Small intestine (tissue), 7 donors: ENCODE data around the gene ZMIZ1. TPM values are rescaled to one million over a fixed set of nuclear protein-coding genes. Genes with fewer than 3 reads are reported as not detected.

Experiments
- DNase-seq, 2 donors: peaks; one replicate each; pipeline versions ENCODE4 v3.0.0 to v3.0.0-alpha.2; 2013
- FAIRE-seq: peaks from 2 replicates; lab custom pipeline; 2012; peaks lifted over from hg19 to GRCh38; lab: Jason Lieb, UNC
- H3K27ac ChIP-seq, 3 donors: one replicate each; pipeline ENCODE4 v1.5.1; 2013; ENCODE audit warnings: low read length in 2 of 3, mild to moderate bottlenecking in 2 of 3, control low read depth in 1 of 3, inconsistent platforms in 1 of 3, low read depth in 1 of 3, moderate library complexity in 1 of 3
- H3K27me3 ChIP-seq, 3 donors: one replicate each; pipeline ENCODE4 v1.6.1; 2013; ENCODE audit warnings: low read length in 3 of 3, inconsistent platforms in 1 of 3; ENCODE audit not compliant: control insufficient read depth in 3 of 3, insufficient read depth in 3 of 3
- H3K36me3 ChIP-seq, 3 donors: one replicate each; pipeline ENCODE4 v1.6.1; 2013; ENCODE audit warnings: low read length in 3 of 3, inconsistent platforms in 1 of 3, low read depth in 1 of 3, mild to moderate bottlenecking in 1 of 3, moderate library complexity in 1 of 3; ENCODE audit not compliant: control insufficient read depth in 3 of 3, insufficient read depth in 2 of 3
- H3K4me1 ChIP-seq, 3 donors: one replicate each; pipeline ENCODE4 v1.6.1; 2013; ENCODE audit warnings: low read length in 2 of 3, inconsistent platforms in 1 of 3, low read depth in 1 of 3, mild to moderate bottlenecking in 1 of 3, moderate library complexity in 1 of 3; ENCODE audit not compliant: control insufficient read depth in 3 of 3, insufficient read depth in 2 of 3
- H3K4me3 ChIP-seq, 3 donors: one replicate each; pipeline ENCODE4 v1.5.1; 2013; ENCODE audit warnings: low read length in 3 of 3, control low read depth in 1 of 3, inconsistent platforms in 1 of 3, low read depth in 1 of 3, mild to moderate bottlenecking in 1 of 3, moderate library complexity in 1 of 3
- H3K9me3 ChIP-seq, 2 donors: one replicate each; pipeline ENCODE4 v1.6.1; 2013; ENCODE audit warnings: low read depth in 1 of 2, low read length in 1 of 2; ENCODE audit not compliant: control insufficient read depth in 2 of 2, insufficient read depth in 1 of 2
- WGBS, 3 donors: extraction: QIAGEN DNeasy Blood & Tissue Kit; methylation state at CpG; one replicate each; pipeline ENCODE4 v1.1.7; 2013; 5-methylcytosine and 5-hydroxymethylcytosine counted together
- polyA plus RNA-seq, 4 donors: library from polyadenylated mRNA; stranded (reverse) in 3 of 4; unstranded in 1 of 4; fragments of 200-250 nt in 3 of 4; fragments of 120-200 nt in 1 of 4; gene quantifications; one replicate each; pipeline versions ENCODE4 v1.2.1 to v1.2.3, GENCODE V29; 2013
- donor health status: healthy with polysubstance abuse.
- donor health status: control.
- donor health status: control.
- donor health status: Bipolar disorder and iron deficiency.
- donor health status: healthy.

Gene ZMIZ1
- polyA plus RNA-seq, 4 donors: 15.1 to 40.7 (median 19.9) TPM

DNA sequence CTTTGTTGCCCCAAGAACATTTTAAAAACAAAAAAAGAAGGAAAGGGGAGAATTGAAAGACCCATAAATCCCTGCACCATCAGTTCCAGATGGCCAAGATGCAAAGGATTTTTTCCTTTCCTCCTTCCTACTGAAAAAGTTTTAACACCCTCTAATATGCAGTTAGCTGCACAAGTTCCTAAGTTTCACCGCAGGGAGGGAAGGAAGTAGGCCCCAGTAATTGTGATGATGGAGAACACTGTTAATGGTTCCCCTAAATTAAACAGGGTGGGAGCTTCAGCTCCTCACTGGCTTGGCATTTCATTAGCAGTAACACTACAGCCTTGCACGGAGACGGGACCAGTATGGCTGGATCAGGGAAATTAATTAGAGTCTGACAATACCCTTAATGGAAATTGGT, 214.8 kb downstream of the ZMIZ1 start:
- no peaks in the 10 kb centered on the region for H3K9me3 ChIP-seq
- no peaks in the 10 kb centered on the region for H3K27me3 ChIP-seq
- peaks cover 0 to 12% (median 0%) of the 10 kb centered on the region in 3 donors for H3K4me1 ChIP-seq
- peaks cover 0 to 74% (median 7%) of the 10 kb centered on the region in 3 donors for H3K36me3 ChIP-seq
- FAIRE-seq (no peak), DNase-seq (no peak)
- 78 to 92% (median 82%) methylated on average over 3 of the region's 3 CpGs for WGBS, 3 donors
- H3K27ac ChIP-seq: no peak overlapping the region
- no peak overlapping the region for H3K4me3 ChIP-seq

DNA sequence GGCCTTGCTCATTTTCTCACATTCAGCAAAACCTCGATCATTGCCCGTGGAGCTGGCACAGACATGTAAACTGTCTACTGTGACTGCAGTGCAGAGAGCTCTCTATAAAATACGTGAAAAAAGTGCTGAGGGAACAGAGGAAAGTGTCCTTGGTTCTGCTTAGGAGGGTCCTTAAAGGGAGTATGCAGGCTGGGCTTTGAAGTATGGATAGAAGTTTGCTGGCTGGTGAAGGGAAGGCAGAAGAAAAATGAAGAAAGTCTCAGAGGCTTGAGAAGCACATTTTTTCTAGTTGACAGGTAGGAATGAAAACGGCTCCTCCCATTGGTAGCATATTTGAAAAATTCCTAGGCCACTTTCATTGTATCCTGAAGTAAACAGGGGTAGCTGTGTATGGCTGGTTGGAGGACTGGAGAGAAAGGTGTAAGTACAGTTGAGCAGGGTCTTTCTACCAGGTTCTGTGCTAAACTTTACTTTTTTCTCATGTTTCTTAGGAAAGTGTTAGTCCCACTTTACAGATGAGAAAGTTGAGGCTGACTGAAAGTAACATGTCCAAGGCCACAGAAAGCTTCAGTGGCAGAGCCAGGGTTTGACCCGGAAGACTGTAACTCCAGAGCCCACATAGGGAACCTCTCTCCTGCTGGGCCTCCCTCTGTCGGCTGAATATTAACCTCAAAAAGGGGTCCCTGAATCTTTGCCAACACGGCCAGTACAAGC, 215.5 kb downstream of the ZMIZ1 start:
- FAIRE-seq (no peak), DNase-seq (no peak)
- Histone ChIP-seq H3K4me1 (peaks cover 0 to 12% (median 0%) of the 10 kb centered on the region in 3 donors), H3K9me3 (no peaks in the 10 kb centered on the region), H3K27me3 (no peaks in the 10 kb centered on the region), H3K36me3 (peaks cover 0 to 79% (median 7%) of the 10 kb centered on the region in 3 donors), H3K27ac (no peak overlapping the region), H3K4me3 (no peak overlapping the region)
- WGBS, 3 donors: 77 to 92% (median 83%) methylated on average over 7 of the region's 7 CpGs

DNA sequence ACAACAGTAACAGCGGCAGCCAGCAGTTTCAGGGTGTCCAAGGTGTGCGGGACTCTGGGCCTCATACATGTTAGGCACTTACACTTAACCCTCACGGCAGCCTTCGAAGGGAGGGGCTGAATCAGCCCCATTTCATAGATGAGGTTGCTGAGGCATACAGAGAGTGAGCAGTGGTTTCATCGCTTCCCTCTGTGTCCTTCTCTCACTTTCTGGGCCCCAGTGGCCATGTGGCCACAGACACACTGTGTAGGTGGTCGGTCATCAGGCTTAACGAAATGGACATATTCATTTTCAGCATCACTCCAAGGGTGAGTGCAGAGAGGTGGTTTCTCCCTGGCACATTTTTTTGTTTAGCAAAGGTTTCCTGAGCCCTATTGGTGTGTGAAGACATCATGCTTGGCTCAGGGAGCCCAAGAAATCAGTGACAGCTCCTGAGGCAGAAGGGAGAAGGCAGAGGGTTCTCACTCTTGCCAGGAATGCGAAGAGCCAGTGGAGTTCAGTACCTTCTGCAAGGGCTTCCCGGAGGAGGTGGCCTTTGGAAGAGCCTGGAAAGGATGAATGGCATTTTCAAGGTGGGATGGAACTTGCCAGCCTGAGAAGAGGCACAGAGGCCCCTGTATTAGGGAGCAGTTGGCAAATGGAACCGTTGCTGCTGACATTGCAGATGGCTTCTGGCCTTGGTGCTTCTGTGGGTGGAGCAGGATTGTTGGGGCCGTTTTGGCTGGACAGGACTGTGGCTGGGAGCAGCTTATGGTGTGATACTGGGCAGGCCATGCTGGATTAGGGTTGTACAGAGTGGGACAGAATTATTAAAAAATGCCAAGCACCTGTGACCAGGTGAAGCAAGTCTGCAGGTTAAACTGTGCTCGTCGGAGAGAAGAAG, 216.8 kb downstream of the ZMIZ1 start:
- H3K4me1 ChIP-seq: peaks cover 0 to 12% (median 0%) of the 10 kb centered on the region in 3 donors
- DNase-seq (no peak), FAIRE-seq (no peak)

DNA sequence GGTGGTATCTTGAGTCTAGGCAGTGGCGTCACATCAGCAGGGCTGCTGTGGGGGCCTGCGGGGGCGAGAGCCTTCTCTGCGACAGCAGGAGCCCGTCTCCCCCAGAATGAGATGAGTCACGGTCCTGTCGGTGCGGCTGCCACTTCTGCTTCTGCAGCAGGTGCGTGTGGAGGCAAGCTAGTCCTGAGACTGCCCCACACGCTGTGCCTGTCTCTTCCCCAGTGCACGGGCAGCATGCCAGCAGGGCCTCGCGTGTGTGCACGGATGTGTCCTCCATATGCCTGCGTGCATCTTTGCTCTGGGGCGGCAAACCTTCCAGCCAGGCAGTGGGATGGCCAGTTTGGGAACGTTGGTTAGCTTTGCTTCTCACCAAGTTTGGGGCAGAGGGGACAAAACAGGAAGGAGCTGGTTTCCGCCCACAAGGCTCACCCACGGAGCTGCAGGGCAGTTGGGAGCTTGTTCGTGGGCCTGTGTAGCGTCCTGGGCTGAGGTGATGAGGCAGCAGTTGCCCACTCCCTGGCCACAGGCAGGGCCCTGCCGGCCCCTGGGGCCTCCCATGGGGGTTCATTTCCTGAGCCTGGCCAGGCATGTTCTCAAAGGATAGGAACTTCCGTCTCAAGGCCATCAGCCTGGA, 217.7 kb downstream of the ZMIZ1 start:
- 50 to 75% (median 60%) methylated on average over 21 to 23 of the region's 23 CpGs for WGBS, 3 donors

More for the DNA sequence above, 216.8 kb downstream of the ZMIZ1 start:
- Histone ChIP-seq H3K36me3 (peaks cover 0 to 82% (median 7%) of the 10 kb centered on the region in 3 donors), H3K27ac (peak overlapping the region; percentile 8 to 87 (median 52)), H3K27me3 (no peaks in the 10 kb centered on the region), H3K4me3 (no peak overlapping the region), H3K9me3 (no peaks in the 10 kb centered on the region)
- WGBS, 3 donors: 65 to 79% (median 66%) methylated on average over 13 of the region's 13 CpGs

DNA sequence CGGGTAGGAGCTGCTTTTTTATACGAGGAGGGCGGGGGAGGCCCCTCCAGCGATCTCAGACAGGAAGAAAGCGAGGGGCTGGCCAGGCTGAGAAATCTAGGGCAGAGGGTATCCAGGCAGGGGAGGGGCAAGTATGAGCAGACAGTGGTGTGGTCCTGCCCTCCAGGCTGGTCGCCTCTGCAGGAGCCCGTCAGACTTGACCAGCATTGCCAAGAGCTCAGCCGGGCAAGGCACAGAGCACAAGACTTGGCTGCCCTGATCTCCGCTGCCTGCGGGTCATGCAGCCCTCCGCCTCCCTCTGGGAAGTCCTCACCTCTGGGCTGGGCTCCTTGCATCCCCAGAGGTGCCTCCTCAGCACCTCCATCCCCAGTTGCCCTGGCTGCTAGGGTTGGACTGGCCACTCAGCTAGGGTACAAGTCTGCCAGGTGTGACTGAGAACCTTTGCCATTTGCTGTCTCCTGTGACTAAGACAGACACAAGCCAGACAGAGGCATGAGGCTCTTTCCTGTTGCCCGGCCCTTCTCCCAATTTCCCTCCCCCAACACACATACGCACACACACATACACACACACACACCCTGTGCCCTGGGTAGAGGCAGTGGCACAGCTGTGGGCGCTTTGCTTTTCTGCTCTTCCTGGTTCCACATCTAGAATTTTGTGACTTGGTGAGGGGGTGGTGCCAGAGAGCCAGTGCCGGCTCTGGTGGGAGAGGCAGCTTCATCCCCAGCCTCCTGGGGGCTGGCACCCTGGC, 219.4 kb downstream of the ZMIZ1 start:
- 85 to 93% (median 86%) methylated on average over 14 to 15 of the region's 15 CpGs for WGBS, 3 donors
- Histone ChIP-seq H3K9me3 (no peaks in the 10 kb centered on the region), H3K4me3 (no peak overlapping the region), H3K27ac (no peak overlapping the region), H3K4me1 (peaks cover 0 to 12% (median 0%) of the 10 kb centered on the region in 3 donors), H3K27me3 (no peaks in the 10 kb centered on the region), H3K36me3 (peaks cover 0 to 86% (median 6%) of the 10 kb centered on the region in 3 donors)
- no peak for FAIRE-seq
- DNase-seq: no peak

More for the DNA sequence above, 217.7 kb downstream of the ZMIZ1 start:
- DNase-seq (peak; percentile 21 to 40), FAIRE-seq (no peak)
- Histone ChIP-seq H3K4me1 (peaks cover 0 to 12% (median 0%) of the 10 kb centered on the region in 3 donors), H3K4me3 (no peak overlapping the region), H3K27ac (peak overlapping the region in 2 of 3 donors; percentile 68 to 87), H3K36me3 (peaks cover 0 to 83% (median 10%) of the 10 kb centered on the region in 3 donors), H3K9me3 (no peaks in the 10 kb centered on the region), H3K27me3 (no peaks in the 10 kb centered on the region)

DNA sequence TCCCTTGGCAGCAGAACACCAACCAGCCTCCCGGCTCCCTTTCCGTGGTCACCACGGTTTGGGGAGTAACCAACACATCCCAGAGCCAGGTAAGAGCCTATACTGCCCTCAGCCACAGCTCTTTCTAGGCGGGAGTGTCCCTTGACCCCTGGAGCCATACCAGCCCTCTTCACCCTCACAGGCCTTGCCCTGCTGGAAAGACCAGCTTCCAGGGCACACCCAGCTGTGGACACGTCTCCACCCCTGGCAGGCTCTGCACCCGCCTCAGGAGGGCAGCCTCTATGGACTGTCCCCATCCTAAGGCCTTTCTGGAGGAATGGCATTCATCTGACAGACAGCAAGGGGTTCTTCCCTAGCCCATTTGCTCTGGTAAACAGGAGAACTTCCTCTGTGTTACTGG, 221.0 kb downstream of the ZMIZ1 start:
- no peaks in the 10 kb centered on the region for H3K27me3 ChIP-seq
- H3K27ac ChIP-seq: no peak overlapping the region
- 58 to 75% (median 71%) methylated on average over 6 of the region's 6 CpGs for WGBS, 3 donors
- no peak for DNase-seq
- H3K9me3 ChIP-seq: no peaks in the 10 kb centered on the region
- FAIRE-seq: no peak
- peaks cover 0 to 97% (median 14%) of the 10 kb centered on the region in 3 donors for H3K36me3 ChIP-seq
- H3K4me1 ChIP-seq: peaks cover 0 to 11% (median 0%) of the 10 kb centered on the region in 3 donors
- H3K4me3 ChIP-seq: no peak overlapping the region

DNA sequence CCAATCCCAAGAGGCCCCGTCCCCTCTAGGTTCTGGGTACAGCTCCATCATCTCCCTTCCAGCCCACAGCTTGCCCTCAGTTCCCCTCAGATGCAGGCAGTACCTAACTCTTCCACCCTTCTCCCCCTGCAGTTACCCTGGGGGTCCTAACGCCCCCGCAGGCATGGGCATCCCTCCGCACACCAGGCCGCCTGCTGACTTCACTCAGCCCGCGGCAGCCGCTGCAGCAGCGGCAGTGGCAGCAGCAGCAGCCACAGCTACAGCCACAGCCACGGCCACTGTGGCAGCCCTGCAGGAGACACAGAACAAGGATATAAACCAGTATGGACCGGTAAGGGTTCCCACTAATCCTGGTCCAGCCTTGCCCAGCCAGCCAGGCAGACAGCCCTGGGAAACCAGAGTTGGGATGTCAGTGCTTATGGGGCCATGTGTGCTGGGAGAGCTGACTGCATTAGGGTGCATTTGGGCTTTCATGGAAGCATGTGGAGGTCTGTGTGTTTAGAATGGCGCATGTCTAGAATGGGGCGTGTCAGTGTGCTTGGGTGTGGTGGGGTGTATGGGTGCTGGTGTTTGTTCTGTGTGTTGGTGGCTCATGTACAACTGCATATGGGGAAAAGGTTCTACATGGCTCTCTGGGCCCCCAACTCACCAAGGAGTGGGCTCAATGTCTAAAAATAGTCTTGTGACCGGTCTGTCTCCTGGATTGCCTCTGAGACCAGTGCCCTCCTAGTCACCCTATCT, 223.4 kb downstream of the ZMIZ1 start:
- Histone ChIP-seq H3K4me1 (no peaks in the 10 kb centered on the region), H3K27ac (no peak overlapping the region), H3K27me3 (no peaks in the 10 kb centered on the region), H3K36me3 (peaks cover 0 to 93% (median 16%) of the 10 kb centered on the region in 3 donors), H3K4me3 (no peak overlapping the region), H3K9me3 (no peaks in the 10 kb centered on the region)
- FAIRE-seq (no peak), DNase-seq (no peak)
- 88 to 93% (median 89%) methylated on average over 14 of the region's 14 CpGs for WGBS, 3 donors
